NCI-H146 treated with DMSO at 0.1 percent for 48 hours (cell line): Measurements from ENCODE around the gene POC5.
"Not testable (repeated sequence)": the region's sequence is repeated elsewhere in the genome, so short reads cannot be mapped to it uniquely, and the experiment has no call there.

Experiments
- DNase-seq: peaks from one replicate; lab custom pipeline; 2025; ENCODE audit not compliant: unreplicated experiment; lab: John Stamatoyannopoulos, UW

The POC5 gene, protein sequence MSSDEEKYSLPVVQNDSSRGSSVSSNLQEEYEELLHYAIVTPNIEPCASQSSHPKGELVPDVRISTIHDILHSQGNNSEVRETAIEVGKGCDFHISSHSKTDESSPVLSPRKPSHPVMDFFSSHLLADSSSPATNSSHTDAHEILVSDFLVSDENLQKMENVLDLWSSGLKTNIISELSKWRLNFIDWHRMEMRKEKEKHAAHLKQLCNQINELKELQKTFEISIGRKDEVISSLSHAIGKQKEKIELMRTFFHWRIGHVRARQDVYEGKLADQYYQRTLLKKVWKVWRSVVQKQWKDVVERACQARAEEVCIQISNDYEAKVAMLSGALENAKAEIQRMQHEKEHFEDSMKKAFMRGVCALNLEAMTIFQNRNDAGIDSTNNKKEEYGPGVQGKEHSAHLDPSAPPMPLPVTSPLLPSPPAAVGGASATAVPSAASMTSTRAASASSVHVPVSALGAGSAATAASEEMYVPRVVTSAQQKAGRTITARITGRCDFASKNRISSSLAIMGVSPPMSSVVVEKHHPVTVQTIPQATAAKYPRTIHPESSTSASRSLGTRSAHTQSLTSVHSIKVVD

DNA sequence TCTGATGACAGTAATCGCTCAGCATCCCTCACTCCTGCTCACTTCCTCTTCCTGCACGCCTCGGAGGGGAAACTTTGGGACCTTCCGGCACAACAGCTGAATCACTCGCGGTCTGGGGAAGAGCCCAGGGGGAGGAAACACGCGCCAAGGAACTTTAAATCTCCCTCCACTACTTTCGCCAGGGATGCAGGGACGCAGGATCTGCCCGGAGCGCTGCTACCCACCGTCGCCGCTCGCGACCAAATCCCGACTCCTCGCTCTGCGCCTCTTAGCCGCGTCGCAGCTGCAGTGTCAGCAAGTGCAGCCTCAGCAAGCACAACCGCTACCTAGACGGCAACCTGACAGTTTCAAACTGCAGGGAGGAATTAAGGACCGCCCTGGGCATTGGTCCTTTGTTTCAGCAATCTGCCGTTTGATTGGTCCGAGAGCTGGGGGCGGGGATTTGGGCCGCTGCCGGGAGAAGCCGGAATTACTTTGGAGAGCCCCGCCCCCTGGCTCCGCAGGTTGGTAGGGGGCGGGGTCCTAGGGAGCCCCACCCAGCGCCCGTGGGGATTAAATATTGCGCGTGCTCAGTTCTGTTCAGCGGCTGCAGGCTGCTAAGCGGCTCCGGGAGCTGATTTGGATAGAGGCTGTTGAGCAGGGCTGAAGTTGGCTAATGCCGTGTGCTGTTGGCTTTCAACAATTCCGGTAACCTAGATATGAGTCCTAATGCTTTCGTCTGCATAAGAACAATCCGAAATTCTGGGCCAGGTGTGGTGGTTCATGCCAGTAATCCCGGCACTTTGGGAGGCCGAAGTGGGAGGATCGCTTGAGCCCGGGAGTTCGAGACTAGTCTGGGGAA is at the start of gene POC5:
TSS of gene POC5 (minus strand) at position 356 of the 841 bp plus-strand sequence. CDS start 4,500 bp downstream, outside the sequence.
- DNase-seq, result peak; percentile 98

DNA sequence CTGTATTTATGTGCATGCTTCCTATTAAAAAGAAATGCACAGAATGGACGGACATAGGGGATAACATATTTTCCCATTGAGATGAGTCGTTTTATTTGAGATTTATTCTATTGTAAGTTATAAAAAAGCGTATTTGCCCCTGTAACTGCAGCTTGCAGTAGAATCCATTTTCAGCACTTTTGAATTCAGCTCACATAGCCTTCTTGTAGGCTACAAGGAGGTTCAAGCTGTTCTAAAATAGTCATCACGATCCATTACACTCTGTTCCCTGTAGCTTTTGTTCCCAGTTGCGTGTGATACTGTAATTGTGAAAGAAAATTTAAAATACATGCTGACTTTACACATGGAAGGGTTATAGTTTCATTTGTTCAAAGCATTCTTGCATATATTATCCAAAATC is 40.9 kb upstream of the POC5 start:
- no peak for DNase-seq

DNA sequence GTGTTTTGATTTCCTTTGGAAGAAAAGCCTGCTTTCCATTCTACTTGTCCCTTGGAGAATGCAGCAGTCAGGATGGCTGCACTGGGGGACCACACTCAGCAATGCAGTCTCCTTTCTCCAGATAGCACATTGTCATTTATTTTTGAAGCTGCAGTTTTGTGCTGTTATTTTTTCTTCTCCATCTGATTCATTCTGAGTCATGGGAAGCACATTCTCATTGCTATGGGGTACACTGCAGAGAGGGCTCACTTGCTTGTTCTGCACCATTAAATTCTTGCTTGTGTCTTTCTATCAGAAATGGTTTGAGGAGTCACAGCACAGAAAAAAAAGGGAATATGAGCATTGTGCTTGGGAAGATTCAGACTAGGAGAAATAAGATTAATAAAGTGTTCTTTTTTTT is 39.7 kb upstream of the POC5 start:
- no peak for DNase-seq

DNA sequence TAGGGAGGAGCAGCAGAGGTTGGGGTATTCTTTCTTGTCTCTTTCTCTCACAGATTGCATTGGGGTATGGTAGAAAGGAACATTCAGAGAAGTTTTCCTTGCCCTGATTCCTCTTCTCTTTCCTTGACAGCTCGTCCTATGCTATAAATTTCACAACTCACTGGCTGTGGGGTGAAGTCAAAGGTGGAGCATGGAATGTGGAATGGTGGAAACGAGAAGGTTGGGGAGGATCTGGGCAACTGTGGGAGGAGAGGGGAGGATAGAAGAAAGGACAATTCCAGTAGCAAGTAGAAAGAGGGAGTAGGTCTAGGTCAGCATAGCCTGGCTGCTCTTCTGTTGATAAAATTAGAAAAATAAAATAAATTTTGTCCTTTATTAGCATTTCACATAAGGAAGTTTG is 39.0 kb upstream of the POC5 start:
- no peak for DNase-seq

DNA sequence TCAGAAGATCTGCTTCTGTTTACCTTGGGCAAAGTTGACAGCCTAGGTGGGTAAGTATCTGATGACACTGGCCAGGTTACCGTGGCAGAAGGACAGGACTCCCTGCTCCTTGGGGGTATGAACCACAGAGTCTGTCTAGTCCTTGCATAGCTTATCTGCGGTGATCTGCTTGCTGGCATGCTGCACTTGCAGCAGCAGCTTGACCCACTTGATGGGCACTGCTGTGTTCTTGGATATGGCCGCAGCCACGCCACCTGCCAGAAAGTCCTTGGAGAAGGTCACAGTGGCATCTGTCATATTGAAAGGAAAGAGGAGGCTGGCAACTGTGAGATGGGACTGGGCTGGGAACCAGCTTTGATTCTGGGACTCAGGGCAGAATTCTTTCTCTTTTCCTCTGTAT is 35.9 kb upstream of the POC5 start:
- no peak for DNase-seq

DNA sequence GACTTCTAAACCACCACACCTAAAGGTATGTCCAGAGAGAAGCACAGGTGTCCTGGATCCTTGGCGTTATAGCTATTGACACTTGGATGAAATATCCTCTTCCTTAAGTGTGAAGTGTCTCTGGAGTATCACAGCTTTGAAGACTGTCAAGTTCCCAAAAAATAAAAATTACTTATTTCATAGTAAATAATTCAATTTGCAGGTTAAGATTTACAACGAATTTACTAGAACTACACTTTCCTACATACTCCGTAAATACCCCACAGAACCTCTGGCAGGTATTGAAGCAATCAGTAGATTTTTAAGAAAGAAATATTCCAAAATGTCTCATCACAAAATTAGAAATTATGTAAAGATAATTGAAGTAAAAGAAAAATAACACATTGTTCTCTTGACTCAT is 27.1 kb upstream of the POC5 start:
- no peak for DNase-seq

DNA sequence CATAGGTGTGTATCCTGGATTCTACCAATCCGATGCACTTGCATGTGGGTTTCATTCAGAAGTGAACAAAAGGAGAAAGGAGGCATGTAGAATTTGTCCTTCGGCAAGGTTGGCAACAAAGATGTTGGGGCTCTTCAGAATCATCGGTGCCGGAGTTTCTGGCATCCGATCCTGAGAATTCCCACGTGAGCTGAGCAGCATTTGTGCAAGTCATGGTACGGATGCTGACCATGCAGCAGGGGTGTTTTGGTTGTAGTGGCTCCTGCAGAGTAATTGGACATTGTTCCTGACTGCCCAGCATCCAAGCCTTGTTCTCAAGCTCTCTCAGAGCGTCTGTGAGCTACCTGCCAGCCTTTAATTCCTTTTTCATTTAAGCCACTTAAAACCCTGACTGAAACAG is 19.0 kb upstream of the POC5 start:
- DNase-seq, result no peak

DNA sequence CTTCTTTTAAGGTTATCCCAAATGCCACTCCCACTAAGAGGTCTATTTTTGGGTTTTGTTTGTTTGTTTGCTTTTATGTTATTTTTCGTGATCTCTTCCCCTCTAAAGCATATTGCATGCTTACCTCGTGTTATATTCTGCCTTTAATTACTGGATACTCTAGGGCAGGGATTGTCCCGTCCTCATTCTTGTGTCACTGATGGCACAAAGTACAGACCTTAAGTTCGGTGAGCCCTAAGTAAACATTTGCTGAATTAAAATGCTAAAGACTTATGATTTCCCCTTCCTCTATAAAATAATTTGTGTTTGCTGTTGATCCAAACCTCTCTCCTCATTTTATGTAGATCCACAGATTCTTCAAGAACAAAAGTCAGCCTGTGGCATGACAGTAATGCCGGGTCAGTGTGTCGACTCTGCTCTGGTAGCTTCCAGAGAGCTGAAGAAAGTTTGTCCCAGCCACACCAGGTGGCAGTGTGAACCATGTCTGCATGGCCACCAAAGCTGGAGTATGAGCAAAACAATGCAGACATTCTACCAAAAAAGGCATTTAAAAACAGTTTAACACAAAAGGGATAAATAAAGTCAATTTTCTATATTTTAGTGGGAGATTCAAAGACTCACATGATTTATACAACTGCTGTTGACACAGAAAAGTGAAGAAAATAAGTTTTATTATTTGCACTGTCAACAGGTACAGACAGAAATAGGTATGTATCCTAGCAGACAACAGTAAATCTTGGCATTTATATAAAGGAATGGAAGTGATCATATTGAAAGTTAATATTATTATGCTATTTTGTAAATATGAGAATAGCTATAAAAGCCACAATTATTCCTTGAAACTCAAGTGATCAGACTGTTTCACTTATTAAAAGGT is 17.9 kb upstream of the POC5 start:
- DNase-seq, result no peak

DNA sequence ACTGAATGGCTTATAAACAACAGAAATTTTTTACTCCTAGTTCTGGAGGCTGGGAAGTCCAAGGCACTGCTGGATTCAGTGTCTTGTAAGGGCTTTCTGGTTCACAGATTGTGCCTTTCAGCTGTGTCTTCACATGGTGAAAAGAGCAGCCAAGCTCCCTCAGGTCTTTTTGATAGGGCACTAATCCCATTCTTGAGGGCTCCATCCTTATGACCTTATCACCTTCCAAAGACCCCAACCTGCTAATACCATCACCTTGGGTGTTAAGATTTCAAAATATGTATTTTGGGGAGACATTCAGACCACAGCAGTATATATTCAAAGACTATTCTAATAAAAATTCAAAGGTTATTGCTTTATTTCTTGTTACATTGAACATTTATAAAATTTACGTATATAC is 16.5 kb upstream of the POC5 start:
- no peak for DNase-seq

DNA sequence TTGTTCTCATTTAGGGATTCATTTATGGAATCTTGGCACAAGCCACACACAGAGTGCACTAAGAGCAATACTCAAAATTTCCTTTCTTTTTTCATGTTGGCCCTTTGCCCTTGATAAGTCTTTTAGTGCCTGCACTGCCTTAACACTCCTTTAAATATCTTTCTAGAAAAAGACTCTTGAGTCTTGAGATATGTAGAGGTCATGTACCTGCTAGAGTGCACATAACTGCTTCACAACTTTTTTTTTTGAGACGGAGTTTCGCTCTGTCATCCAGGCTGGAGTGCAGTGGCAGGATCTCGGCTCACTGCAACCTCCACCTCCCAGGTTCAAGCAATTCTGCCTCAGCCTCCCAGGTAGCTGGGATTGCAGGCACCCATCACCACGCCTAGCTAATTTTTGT is 14.3 kb upstream of the POC5 start:
- DNase-seq, result not testable (repeated sequence)

DNA sequence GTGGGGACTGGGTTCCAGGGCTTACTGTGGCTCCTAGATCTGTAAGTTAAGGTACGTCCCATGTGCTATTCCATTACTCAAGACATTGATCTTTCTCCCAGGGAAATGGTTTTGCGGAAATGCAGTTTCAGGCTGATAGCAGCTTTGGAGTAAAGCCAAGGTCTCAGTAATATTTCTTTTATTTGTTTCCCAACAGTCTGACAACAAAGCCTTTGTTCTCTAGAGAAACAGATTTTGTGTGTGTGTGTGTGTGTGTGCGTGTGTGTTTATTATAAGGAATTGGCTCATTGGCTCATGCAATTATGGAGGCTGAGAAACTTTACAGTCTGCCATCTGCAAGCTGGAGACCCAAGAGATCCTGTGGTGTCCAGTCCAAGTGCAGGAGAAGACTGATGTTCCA is 12.1 kb upstream of the POC5 start:
- no peak for DNase-seq

DNA sequence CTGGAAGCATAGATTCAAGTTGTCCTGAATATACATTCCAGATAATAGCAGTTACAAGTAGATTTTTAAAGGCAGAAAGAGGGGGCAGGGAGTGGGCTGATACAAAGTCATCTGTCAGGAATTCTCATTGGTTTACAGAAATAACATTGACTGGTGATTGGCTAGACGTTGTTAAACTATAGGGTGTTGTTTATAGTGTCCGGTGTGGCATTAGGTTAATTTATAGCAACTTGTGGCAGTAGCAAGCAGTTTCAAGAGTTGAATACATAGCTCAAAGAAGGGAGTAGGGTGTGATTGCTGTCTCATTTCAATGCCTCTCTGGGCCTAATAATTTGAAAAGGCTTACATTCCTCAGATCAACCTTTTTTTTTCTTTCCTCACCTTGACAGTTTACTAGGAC is 10.7 kb upstream of the POC5 start:
- DNase-seq, result no peak

DNA sequence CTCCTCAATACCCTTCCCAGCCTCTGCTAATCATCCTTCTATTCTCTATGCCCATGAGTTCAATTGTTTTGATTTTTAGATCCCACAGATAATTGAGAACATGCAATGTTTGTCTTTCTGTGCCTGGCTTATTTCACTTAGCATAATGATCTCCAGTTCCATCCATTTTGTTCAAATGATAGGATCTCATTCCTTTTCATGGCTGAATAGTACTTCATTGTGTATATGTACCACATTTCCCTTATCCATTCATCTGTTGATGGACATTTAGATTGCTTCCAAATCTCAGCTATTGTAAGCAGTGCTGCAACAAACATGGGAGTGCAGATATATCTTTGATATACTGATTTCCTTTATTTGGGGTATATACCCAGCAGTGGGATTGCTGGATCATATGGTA is 9.0 kb upstream of the POC5 start:
- DNase-seq, result not testable (repeated sequence)

DNA sequence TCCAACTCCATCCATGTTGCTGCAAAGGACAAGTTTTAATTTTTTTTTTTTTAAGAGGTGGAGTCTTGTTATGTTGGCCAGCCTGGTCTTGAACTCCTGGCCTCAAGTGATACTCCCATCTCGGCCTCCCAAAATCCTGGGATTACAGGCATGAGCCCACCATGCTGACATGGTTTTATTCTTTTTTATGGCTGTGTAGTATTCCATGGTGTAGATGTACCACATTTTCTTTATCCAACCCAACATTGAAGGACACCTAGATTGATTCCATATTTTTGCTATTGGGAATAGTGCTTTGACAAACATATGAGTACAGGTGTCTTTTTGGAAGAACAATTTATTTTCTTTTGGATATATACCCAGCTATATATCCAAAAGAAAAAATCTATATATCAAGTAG is 6.1 kb upstream of the POC5 start:
- DNase-seq, result no peak

DNA sequence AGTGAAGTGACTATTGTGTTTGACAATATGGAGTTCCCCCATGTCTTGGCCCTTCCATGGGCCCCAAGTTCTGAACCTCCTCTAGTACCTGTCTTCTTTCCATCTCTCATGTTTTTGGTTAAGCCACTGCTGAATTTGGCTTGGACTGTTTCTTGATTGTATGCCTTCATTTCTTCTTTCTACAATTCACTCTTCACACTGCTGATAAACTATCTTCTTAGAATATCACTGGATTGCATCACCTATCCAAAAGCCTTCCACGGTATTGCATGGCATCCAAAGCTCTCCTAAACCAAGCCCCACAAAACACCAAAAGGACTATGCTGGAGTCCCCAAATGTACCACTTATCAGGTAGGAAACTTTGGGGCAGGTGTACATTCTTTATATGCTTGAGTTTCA is 4.3 kb upstream of the POC5 start:
- DNase-seq, result no peak

DNA sequence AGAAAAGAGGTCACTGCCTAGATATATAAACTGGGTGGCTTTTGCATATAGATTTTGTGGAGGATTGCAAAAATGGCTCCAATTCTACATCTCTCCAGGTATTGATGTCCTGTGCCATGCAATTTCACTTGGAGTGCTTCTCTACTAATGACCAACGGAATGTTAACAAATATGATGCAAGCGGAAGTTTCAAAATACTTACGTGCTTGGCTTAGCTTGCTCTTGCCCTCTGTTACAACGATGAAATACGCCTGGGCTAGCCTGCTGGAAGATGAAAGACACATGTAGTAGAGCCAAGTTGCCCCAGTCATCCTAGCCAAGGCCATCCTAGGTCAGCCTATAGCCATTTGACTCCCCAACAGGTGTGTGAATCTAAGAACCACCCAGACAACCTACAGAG is 3.6 kb upstream of the POC5 start:
- no peak for DNase-seq

DNA sequence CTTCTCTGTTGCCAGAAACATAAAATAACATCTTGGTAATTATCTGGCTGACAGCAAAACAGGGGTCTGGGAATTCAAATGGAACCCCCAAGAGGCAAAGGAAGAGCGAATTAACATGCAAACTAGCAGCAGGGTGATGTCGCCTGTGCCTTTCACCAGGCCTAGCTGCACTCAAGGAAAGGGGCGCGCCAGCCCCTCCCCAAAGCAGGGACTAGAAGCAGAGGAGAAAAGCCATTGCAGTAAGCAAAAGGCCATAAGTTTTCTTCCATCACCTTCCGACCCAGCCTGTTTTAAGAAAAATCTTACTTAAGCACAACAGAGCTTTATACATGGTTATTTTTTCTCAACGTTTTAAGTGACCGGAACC is 539 bp downstream of the POC5 start:
- DNase-seq, result no peak

DNA sequence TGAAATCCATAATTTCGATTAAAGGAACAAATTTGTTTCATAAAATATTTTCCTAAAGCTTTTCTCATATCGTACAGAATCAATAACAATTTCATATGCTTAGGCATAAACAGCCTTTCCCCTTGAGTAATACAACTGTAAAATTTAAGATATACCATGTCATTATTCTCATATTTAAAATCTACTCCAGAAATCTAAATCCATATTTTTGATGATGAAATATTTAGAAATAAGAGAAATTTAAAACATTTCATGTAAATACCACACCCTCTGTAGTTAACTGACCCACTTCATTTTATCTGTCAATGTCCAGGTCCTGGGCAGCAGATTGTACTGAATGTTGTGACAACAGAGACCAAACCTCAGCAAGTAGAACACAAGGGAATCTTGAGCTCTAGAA is 5.1 kb downstream of the POC5 start:
- no peak for DNase-seq

DNA sequence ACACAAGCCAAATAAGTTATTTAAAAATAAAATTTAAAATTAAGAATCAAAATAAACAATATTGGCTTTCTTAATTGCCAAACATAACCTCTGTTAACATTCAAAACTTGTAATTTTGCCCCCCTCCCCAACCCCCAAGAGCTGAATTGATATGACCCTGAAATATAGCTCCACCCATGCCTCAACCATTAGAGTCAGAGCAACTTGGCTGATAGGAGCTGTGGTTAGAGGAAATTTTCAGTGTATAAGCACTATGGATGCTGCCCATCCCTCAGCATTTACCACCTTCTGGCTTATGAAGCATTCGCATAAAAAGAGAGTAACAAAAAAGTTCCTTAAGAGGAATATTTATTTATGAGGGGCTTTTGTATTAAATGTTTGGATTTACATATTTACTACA is 6.1 kb downstream of the POC5 start:
- DNase-seq, result no peak

DNA sequence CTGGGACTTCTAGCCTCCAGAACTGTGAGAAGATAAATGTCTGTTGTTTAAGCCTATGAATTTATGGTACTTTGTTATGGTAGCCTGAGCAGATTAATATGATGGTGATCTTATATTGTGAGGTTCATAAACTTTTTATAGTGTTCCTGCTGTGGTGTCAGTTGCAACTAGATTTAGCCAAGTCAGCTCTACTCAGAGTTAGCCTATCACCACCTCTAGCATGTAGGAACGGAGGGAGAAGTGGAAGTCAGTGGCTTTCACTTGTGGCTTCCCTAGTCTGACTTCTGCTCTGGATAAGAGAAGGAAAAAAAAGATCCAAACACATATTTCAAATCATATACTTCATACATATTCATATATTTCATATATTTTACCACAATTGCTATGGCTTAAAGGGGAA is 6.6 kb downstream of the POC5 start:
- no peak for DNase-seq

DNA sequence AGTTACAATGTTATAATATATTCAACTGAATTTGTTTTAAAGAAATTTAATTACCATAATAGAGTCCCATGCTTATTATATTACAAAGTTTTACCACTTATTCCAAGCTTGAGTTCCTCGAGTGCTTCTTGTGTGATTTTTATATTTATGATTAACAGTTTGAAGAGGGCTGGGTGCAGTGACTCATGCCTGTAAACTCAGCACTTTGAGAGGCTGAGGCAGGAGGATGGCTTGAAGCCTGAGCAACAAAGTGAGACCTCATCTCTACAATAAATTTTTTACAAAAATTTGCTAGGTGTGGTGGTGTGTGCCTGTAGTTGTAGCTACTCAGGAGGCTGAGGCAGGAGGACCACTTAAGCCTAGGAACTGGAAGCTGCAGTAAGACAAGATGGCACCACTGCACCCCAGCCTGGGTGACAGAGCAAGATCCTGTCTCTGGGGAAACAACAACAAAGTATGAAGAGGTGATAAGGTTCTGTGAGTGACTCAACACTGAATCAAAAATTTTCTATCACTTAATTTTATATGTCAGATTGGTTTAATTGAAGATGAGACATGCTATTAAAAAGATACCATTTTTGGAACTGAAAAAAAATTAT is 9.2 kb downstream of the POC5 start:
- DNase-seq, result no peak
